T-helper 22 cell (primary cell): ENCODE data around the gene URM1.
"Not testable (repeated sequence)": the region's sequence is repeated elsewhere in the genome, so short reads cannot be mapped to it uniquely, and the experiment has no call there.

Source experiments
- DNase-seq: peaks from one replicate; pipeline ENCODE4 v3.0.0-alpha.2; 2020; ENCODE audit warnings: low read depth

The URM1 gene

DNA sequence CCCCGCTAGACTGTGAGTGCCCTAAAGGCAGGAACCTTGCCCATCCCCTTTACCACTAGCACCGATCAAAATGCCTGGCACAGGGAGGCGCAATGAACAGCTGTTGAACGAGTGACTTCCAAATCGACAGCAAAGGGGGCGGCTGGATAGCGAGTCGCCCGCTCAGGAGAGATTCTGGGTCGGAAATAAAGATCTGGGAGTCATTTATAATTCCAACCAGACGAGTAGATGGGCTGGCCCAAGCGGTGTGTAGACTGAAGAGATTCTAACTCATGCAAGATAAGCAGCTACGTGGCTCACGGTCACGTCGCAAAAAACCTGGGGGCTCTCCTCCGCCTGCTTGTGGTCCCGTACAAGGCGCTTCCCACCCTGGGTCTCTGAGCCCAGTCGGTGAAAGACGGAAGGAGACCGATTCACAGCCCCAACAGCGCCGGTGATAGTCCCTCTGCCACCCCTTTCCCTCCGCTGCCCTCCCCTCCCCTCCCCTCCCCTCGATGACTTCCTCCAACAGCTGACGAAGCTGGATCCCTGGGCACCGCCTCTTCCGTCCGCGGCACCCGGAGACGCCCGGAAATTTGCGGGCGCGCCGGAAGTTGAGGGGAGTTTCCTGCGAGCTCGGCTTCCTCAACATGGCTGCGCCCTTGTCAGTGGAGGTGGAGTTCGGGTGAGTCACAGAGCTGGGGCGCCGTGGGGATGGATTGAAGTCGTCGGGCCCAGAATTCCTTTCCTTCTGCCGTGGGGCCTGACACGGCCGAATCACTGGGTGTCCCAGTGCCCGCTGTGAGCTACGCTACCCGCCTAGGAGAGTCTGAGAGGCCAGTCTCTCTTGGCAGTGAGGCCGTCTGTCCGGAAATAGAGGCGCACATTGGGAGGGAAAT is at the start of gene URM1:
Gene URM1, plus strand, starts transcription at position 623 of the 878 bp plus-strand sequence. Its CDS starts 7 bp downstream, at position 630.
- peak; percentile 95 for DNase-seq

DNA sequence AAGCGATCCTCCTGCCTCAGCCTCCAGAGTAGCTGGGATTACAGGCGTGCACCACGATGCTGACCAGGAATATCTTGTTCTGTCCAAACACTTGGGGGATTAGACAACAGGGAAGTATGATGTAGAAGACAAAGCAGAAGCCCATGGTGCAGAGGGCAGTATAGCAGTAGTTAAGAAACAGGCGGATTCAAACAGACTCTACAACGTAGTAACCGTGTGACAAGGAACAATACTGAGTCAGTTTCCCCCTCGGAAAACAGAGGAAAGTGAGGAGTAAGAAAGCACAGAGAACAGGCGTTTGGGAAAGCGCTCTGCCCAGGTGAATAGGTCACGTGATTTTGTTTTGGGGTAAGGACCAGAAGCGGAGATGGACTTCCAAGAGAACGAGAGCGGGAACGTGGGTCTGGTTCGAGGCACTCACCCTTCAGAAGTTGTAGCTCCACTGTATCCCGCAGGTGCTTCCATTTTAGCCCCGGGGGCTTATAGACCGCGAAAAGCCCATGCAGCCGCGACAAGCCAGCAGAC is 49.2 kb upstream of the URM1 start:
- no peak for DNase-seq

DNA sequence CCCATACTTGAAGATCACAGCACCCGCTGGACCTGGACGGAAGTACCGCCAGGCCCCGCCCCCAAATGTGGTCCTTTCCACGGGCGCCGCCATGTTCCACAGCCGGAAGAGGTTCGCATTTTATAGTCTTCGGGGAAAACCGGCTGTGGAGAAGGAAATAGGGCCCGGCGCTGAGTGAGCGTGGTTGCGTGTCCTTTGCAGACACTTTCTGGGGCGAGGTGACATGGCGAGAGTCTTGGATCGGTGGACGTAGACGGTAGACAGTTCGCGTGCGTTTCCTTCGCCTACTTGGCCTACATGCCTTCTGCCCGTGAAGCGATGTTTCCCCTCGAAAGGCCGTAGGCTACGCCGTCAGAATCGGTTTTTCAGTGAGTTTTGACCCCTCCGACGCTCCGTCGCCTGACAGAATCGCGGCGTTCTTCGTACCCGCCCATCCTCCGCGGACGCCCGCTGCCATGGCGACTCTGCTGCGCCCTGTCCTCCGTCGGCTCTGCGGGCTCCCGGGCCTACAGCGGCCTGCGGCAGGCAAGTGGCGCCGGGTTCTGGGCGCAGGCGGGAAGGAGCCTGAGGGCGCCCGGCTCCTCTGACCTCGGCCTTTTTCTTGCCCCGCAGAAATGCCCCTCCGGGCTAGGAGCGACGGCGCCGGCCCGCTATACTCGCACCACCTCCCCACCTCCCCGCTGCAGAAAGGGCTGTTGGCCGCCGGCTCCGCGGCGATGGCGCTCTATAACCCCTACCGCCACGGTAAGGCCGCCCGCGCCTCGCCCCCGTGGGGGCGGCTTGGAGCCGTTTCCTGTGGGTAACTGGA is 48.6 kb upstream of the URM1 start, which contains the start of the genes COQ4 and TRUB2:
Gene COQ4, plus strand, starts transcription at position 436 of the 808 bp plus-strand sequence. Its CDS starts 20 bp downstream, at position 456.
Gene TRUB2, minus strand, starts transcription at position 44 of the 808 bp plus-strand sequence. Its CDS starts 39 bp downstream, at position 5.
- DNase-seq = peak; percentile 89

DNA sequence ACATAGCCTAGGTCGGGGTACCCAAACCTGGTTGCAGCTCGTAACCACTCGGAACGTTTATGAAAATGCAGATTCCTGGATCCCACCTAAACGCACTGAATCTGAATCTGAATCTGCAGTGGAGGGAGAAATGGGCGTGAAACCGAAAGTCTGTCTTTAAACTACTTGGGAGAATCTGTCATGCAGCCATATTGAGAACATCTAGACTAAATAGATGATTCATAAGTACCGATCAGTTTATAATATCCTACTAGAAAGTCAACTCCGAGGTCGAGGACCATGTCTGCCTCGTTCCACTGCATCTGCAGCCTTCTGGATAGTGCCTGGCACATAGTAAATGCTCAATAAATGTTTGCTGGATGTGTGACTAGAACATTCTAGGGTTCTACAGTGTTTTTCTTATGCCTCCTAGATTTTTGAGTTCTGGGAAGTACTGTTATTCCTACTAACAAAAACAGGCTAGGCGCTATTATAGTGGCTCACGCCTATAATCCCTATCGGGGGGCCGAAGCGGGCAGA is 47.9 kb upstream of the URM1 start:
- DNase-seq = no peak

DNA sequence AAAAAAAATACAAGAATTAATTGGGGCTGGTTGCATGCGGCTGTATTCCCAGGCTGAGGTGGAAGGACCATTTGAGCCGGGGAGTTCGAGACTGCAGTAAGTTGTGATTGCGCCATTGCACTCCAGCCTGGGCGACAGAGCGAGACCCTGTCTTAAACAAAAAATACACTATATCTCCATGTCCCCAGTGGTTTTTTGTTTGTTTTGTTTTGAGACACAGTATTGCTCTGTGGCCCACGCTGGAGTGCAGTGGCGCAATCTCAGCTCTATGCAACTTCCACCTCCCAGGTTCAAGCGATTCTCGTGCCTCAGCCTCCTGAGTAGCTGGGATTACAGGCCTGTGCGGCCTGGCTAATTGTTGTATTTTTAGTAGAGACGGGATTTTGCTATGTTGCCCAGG is 47.4 kb upstream of the URM1 start:
- DNase-seq = no peak

DNA sequence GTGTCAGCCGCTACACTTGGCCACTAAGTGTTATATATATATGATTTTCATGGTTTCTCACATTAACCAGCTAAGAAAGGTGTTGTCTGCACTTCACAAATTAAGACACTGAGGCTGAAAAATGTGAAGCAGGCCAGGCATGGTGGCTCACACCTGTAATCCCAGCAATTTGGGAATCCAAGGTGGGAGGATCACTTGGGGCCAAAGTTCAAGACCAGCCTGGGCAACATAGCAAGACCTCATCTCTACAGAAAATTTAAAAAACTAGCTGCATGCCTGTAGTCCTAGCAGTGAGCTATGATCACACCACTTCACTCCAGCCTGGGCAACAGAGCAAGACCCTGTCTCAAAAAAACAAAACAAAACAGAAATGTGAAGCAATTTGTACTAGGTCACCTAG is 46.8 kb upstream of the URM1 start:
- DNase-seq = no peak

DNA sequence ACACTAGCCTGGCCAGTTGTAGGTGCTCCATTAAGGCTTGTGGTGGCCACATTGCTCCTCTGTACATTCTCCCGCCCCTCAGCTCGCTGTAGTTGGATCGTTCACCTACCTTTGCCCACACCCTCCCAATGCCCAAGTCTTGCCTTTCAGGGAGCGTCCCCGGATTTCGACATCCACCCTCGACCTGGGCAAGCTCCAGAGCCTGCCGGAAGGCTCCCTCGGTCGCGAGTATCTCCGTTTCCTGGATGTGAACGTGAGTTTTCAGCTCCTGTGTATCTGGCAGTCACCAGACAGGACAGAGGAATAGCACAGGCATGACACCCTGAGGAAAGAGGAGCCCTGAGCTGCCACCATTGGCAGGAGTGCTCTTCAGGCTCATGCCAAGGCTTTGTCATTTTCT is 45.5 kb upstream of the URM1 start:
- no peak for DNase-seq

DNA sequence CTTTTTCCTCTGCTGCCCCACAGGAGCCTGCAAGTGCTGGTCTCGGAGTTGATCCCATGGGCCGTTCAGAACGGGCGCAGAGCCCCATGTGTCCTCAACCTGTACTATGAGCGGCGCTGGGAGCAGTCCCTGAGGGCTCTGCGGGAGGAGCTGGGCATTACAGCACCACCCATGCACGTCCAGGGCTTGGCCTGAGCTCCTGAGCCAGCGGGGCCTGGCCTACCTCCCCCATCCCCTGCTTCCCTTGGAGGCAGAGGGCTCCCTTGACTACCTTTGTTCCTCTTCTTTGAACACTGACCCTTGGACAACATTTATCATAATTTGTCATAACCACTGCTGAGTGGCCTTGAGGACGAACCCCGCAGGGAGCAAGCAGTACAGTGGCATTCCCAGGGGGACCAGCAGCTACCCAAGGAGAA is 37.7 kb upstream of the URM1 start:
- no peak for DNase-seq

DNA sequence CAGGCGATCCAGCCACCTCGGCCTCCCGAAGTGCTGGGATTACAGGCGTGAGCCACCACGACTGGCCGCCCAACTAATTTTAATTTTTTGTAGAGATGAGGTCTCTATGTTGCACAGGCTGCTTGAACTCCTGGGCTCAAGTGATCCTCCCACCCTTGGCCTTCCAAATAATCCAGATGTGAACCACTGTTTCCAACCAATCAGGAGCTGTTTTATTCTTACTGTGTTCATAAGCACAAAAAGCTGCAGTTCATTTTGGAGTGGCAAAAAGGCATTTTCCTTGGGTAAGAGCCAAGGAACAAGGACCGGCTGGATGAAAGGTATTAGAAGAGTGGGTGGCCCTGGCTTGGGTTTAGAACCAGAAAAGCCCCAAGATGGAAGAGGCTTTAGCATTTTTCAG is 36.0 kb upstream of the URM1 start:
- DNase-seq = no peak

DNA sequence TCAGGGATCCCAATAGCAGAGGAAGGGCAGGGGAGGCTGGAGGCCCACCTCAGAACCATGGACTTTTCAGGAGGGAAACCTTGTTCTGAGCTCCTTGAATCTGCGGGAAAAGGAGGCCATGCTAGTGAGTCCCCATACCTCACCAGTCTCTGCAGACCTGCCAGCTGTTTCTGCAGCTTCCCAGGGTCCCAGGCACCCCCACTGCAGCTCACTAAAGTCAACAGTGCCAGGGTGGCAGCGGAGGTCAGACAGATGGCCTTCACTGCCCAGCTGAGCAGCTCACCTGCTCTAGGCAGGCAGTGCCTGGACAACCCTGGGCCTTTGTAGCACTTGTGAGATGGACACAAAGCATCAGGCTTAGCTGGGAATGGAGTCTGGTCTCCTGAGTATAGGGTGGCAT is 35.3 kb upstream of the URM1 start:
- DNase-seq = no peak

DNA sequence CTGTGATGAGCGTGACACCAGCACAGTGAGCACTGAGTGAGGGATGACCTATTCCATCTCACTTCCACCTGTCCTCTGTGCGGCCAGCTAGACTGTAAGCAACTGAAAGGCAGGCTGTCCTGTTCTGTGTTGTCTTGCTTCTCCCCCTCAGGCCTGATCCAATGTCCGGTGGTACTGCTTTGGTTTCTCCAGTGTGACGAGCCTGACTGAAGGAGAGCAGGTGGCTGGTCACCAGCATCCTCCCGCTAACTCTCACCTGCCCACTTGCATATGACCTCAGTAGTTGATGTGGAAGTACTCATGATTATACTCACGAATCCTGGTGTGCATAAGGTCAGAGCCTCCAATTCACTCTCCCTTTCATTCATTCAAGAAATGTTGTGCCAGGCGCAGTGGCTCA is 33.2 kb upstream of the URM1 start:
- DNase-seq = no peak

DNA sequence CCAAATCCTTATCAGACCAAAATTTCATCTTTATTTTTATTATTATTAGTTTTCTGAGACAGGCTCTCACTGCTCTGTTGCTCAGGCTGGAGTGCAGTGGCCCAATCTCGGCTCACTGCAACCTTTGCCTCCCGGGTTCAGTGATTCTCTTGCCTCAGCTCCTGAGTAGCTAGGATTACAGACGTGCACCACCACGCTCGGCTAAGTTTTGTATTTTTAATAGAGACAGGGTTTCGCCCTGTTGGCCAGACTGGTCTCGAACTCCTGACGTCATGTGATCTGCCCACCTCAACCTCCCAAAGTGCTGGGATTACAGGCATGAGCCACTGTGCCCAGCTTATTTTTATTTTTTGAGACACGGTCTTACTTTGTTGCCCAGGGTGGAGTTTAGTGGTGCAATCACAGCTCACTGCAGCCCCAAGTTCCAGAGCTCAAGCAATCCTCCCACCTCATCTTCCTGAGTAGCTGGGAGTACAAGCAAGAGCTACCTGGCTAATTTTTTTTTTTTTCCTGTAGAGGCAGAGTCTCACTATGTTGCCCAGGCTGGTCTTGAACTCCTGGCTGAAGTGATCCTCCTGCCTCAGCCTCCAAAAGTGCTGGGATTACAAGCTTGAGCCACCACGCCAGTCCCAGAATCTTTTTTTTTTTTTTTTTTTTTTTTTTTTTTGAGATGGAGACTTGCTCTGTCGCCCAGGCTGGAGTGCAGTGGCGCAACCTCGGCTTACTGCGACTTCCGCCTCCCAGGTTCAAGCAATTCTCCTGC is 32.1 kb upstream of the URM1 start:
- DNase-seq = not testable (repeated sequence)

DNA sequence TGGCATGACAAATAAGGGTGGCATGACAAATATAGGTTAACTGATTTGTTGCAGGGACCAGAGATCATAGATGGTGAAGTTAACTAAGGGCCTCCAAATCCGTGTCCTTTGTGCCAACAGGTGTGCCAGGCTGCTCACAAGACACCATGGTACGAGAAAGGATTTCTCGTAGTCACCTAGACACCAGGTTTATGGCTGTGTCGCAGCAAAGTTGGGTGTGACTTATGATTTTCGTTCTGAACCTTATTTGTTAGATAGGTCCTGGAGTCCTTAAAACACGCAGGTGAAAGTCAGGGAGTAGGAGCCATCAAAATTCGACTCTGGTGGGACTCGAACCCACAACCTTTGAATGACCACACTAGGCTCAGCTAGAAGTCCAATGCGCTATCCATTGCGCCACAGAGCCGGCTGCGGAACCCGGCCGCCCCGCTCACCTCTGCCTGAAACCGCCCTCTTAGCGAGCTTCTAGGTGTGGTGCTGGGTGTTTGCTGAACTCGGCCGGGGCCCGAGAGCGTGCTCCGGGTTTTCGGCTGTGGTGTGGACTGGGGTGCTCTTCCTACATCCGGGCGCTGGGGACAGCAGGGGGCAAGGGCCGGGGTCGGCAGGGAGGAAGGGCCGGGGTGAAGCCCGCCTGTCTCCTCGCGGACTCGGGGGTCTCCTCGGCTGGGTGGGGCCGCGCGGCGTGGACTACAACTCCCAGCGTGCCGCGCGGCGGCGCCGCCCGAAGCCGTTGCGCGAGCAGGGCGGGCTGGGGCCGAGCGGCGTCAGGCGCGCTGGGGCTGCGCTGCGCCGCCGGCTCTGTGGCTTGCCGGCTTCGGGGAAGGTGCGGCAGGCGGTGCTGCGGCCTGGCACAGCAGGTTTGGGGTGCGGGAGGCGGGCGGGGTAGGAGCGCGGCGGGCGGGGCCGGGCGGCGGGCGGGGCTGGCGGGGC is 31.1 kb upstream of the URM1 start, which contains the start of gene SLC27A4:
Gene SLC27A4, plus strand, starts transcription at position 767 of the 930 bp plus-strand sequence. CDS start 2,606 bp downstream, outside the sequence.
- DNase-seq = peak; percentile 81

DNA sequence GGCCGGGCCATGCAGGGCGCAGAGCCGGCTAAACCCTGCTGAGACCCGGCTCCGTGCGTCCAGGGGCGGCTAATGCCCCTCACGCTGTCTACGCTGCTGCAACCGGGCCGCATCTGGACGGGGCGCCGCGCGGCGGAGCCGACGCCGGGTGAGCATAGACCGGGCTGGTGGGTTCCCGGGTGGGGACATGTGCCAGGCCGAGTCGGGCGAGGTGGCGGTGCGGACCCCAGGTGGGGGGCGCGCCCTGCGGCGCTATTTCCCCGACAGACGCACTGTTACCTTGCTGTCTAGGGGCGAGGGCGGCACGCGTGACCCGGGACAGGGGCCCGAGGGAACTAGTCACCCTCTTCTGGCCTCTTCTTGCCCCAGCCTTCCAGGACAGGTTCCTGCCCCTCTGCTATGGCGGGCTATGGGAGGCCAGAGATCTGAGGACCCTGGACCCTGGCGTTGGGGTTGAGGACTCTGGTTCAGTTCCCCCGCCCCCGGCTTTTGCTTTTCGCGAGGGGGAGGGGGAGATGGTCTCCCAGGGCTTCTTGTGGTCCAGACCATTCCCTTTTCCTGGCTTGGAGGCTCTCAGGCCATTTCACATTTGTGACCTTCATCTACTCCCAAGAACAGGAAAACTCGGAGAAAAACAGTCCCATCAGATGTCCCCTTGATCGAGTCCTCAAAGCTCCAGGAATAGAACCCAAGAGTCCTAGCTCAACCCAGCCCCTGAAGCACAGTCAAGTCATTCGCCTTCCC is 30.3 kb upstream of the URM1 start:
- no peak for DNase-seq

DNA sequence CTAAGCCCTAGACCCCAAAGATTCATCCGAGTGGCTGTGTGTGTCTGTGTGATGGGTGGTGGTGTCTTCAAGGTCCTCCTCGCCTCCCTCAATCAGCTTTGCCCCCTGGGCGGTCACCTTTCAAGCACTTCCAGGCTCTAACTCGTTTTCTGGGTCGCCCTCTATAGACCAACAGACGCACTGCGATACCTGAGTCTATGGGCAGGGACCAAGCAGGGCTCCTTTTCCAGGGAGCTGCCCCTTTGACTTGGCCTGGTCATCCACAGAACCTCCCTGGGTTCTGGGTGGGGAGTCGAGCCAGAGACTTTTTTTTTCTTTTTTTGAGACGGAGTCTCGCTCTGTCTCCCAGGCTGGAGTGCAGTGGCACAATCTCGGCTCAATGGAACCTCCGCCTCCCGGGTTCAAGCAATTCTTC is 29.7 kb upstream of the URM1 start:
- peak; percentile 42 for DNase-seq

DNA sequence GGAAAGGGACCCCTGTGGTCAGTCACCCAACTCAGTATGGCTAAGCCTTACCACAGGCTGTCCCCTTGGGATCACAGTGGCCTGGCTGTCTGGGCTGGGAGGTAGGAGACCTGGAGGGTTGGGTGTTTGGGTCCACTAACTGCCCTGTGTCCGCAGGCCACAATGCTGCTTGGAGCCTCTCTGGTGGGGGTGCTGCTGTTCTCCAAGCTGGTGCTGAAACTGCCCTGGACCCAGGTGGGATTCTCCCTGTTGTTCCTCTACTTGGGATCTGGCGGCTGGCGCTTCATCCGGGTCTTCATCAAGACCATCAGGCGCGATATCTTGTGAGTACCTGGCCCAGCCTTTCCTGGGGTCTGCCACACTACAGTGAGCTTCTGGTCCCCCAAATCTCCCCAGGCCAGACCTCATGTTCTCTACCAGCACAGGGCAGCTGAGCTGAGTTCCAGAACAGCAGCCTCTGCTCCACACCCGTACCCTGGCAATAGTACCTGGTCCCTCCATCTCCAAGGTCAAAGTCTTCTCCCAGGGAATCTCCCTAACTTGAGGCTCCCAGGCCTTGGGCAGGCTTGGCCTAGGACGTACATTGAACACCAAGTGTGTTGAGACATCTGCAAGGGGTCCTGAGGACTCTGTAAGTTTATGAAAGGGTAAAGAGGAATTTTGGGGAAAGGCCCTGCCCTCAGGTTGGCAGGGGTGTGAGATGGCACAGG is 28.0 kb upstream of the URM1 start:
- DNase-seq = no peak

DNA sequence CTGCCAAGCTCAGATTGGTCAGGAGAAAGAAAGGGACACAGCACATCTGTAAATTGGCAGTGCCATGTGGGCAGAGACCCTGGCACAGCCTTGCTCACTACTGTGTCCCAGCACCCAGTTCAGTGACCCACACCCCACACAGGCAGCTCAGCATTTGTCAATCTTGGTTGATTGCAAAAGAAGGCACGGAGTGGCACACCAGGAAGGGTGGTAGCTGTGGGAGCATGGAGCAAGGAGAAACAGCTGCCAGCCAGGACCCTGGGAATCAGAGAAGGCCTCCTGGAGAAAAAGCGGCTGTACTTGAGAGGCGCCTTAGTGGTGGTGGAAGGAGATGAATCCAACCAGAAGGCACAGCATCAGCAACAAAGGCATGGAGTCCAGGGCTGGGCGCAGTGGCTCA is 27.3 kb upstream of the URM1 start:
- no peak for DNase-seq

DNA sequence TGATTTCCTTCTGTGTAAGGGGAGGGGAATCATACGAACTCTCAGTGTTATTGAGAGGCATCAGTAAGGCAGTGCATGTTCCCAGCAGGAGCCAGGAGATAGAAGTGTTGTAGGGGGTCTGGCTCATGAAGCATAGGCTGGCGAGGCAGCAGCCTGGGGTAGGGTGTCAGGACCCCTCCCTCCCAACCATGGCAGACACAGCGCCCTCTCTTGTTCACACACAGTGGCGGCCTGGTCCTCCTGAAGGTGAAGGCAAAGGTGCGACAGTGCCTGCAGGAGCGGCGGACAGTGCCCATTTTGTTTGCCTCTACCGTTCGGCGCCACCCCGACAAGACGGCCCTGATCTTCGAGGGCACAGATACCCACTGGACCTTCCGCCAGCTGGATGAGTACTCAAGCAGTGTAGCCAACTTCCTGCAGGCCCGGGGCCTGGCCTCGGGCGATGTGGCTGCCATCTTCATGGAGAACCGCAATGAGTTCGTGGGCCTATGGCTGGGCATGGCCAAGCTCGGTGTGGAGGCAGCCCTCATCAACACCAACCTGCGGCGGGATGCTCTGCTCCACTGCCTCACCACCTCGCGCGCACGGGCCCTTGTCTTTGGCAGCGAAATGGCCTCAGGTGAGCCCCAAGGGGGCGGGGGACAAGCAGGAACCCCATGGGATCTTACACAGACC is 26.1 kb upstream of the URM1 start:
- DNase-seq = no peak
